Lower leg skin (tissue), 3 donors: ENCODE data around the gene DNAH11.

ENCODE experiments used
- POLR2A ChIP-seq, 2 donors: fragments of 450-650 bp; IDR thresholded peaks; one replicate each; pipeline ENCODE4 v1.6.1; 2016 to 2017; ENCODE audit warnings: antibody characterized with exemption in 2 of 2, mild to moderate bottlenecking in 1 of 2, moderate library complexity in 1 of 2
- TF ChIP-seq, protein P1 (sequence below), 3 donors: fragments of 450-650 bp; IDR thresholded peaks; one replicate each; pipeline ENCODE4 v1.5.1; 2016; ENCODE audit warnings: antibody characterized with exemption in 3 of 3, mild to moderate bottlenecking in 3 of 3, moderate library complexity in 2 of 3

DNA sequence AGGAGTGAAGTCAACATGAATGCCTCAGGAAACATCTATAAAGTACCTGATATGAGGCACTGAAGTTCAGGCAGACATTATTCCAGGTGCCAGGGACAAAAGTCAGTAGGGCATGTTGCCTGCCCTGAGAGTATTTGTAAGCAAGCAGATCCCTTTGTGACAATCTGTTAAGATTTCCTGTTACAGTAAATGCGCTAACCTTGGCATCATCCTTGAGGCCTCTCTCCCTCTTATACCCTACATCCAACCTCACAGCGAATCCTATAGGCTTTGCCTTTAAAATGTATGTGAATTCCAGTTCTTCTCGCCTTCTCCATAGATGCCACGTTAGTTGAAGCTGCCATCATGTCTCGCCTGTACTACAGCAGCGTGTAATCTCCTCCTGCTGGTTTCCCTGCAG lies 165.3 kb downstream of the DNAH11 start:
- TF ChIP-seq POLR2A (IDR thresholded peaks at IDR 0.05) = no peak
- TF ChIP-seq, protein P1, sequence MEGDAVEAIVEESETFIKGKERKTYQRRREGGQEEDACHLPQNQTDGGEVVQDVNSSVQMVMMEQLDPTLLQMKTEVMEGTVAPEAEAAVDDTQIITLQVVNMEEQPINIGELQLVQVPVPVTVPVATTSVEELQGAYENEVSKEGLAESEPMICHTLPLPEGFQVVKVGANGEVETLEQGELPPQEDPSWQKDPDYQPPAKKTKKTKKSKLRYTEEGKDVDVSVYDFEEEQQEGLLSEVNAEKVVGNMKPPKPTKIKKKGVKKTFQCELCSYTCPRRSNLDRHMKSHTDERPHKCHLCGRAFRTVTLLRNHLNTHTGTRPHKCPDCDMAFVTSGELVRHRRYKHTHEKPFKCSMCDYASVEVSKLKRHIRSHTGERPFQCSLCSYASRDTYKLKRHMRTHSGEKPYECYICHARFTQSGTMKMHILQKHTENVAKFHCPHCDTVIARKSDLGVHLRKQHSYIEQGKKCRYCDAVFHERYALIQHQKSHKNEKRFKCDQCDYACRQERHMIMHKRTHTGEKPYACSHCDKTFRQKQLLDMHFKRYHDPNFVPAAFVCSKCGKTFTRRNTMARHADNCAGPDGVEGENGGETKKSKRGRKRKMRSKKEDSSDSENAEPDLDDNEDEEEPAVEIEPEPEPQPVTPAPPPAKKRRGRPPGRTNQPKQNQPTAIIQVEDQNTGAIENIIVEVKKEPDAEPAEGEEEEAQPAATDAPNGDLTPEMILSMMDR (IDR thresholded peaks at IDR 0.05) = no peak
